Activated gamma-delta T cell (primary cell): ENCODE results near the gene AFG3L2.
"Not testable (repeated sequence)": the region's sequence is repeated elsewhere in the genome, so short reads cannot be mapped to it uniquely, and the experiment has no call there.

Source experiments
- DNase-seq: peaks from one replicate; lab custom pipeline; 2025; lab: John Stamatoyannopoulos, UW

AFG3L2 gene

GRCh38 chr18:12397254-12397653 is 20.2 kb upstream of the AFG3L2 start:
- DNase-seq: no peak

- no peak for DNase-seq
Observed at GRCh38 chr18:12394428-12394827, 17.4 kb upstream of the AFG3L2 start.

GRCh38 chr18:12393998-12394397 is 17.0 kb upstream of the AFG3L2 start:
- no peak for DNase-seq

GRCh38 chr18:12393510-12393909 is 16.5 kb upstream of the AFG3L2 start:
- no peak for DNase-seq

- no peak for DNase-seq
Observed at GRCh38 chr18:12391487-12392165, 14.6 kb upstream of the AFG3L2 start.

- DNase-seq: no peak
Observed at GRCh38 chr18:12388442-12388841, 11.4 kb upstream of the AFG3L2 start.

- DNase-seq: no peak
Observed at GRCh38 chr18:12384261-12384660, 7.2 kb upstream of the AFG3L2 start.

GRCh38 chr18:12383759-12384158 is 6.7 kb upstream of the AFG3L2 start:
- DNase-seq: not testable (repeated sequence)

GRCh38 chr18:12382221-12382814 is 5.3 kb upstream of the AFG3L2 start:
- DNase-seq: not testable (repeated sequence)

- DNase-seq: not testable (repeated sequence)
Observed at GRCh38 chr18:12378198-12378558, 1.2 kb upstream of the AFG3L2 start.

- no peak for DNase-seq
Observed at GRCh38 chr18:12377556-12378197, 650 bp upstream of the AFG3L2 start.

GRCh38 chr18:12376034-12376753 is 833 bp downstream of the AFG3L2 start:
- no peak for DNase-seq

- DNase-seq: no peak
Observed at GRCh38 chr18:12374401-12374800, 2.6 kb downstream of the AFG3L2 start.

GRCh38 chr18:12373771-12374116 is 3.3 kb downstream of the AFG3L2 start:
- DNase-seq: no peak

- no peak for DNase-seq
Observed at GRCh38 chr18:12373116-12373770, 3.8 kb downstream of the AFG3L2 start.

GRCh38 chr18:12372406-12372805 is 4.6 kb downstream of the AFG3L2 start:
- DNase-seq: no peak

GRCh38 chr18:12371590-12371989 is 5.4 kb downstream of the AFG3L2 start:
- DNase-seq: no peak

GRCh38 chr18:12369211-12369610 is 7.8 kb downstream of the AFG3L2 start:
- DNase-seq: no peak

GRCh38 chr18:12366784-12367183 is 10.2 kb downstream of the AFG3L2 start:
- no peak for DNase-seq

- no peak for DNase-seq
Observed at GRCh38 chr18:12366379-12366778, 10.6 kb downstream of the AFG3L2 start.

- no peak for DNase-seq
Observed at GRCh38 chr18:12362473-12363174, 14.4 kb downstream of the AFG3L2 start.
